Mucosa of rectum (tissue), 2 donors: ENCODE data around the gene NOL6.
"Not testable (repeated sequence)": the region's sequence is repeated elsewhere in the genome, so short reads cannot be mapped to it uniquely, and the experiment has no call there.

Experiments used
- H3K27ac ChIP-seq, 2 donors: one replicate each; pipeline ENCODE4 v1.7.0; 2013; ENCODE audit warnings: inconsistent platforms in 2 of 2, low read depth in 2 of 2, low read length in 2 of 2
- H3K27me3 ChIP-seq, 2 donors: one replicate each; pipeline ENCODE4 v1.7.0; 2013; ENCODE audit warnings: low read length in 2 of 2; ENCODE audit not compliant: control insufficient read depth in 2 of 2, insufficient read depth in 2 of 2
- H3K36me3 ChIP-seq, 2 donors: one replicate each; pipeline ENCODE4 v1.7.0; 2013; ENCODE audit warnings: low read length in 2 of 2; ENCODE audit not compliant: control insufficient read depth in 2 of 2, insufficient read depth in 2 of 2
- H3K4me1 ChIP-seq, 2 donors: one replicate each; pipeline ENCODE4 v1.7.0; 2013; ENCODE audit warnings: low read length in 2 of 2, mild to moderate bottlenecking in 1 of 2; ENCODE audit not compliant: control insufficient read depth in 2 of 2, insufficient read depth in 2 of 2
- H3K4me3 ChIP-seq, 2 donors: one replicate each; pipeline ENCODE4 v1.7.0; 2013; ENCODE audit warnings: low read length in 2 of 2
- H3K9ac ChIP-seq, 2 donors: one replicate each; pipeline ENCODE4 v1.7.0; 2013; ENCODE audit warnings: low read length in 2 of 2, low read depth in 1 of 2, mild to moderate bottlenecking in 1 of 2
- H3K9me3 ChIP-seq, 2 donors: one replicate each; pipeline ENCODE4 v1.7.0; 2013; ENCODE audit warnings: low read length in 2 of 2; ENCODE audit not compliant: control insufficient read depth in 2 of 2
- donor health status: healthy.
- donor health status: Normal muscosa, but diverticular disease.

NOL6 gene

GRCh38 chr9:33473643-33474352 lies at the start of gene NOL6:
Gene NOL6, minus strand, starts transcription at chr9:33473924. Its CDS starts 82 bp downstream, at chr9:33473842.
- Histone ChIP-seq H3K4me1 (peaks cover 12 to 16% of the 10 kb centered on the region in 2 donors), H3K36me3 (peaks cover 25 to 27% of the 10 kb centered on the region in 2 donors), H3K9me3 (no peaks in the 10 kb centered on the region), H3K27me3 (no peaks in the 10 kb centered on the region), H3K9ac (peak within 1 kb of the TSS; percentile 69 to 84), H3K27ac (peak within 1 kb of the TSS; percentile 44 to 74), H3K4me3 (peak within 1 kb of the TSS; percentile 85 to 99)

GRCh38 chr9:33521861-33522260 lies 48.1 kb upstream of the NOL6 start:
- H3K9me3 ChIP-seq, H3K36me3 ChIP-seq, H3K9ac ChIP-seq, H3K4me3 ChIP-seq, H3K4me1 ChIP-seq, H3K27ac ChIP-seq: not testable (repeated sequence)
- peaks cover 12 to 18% of the 10 kb centered on the region in 2 donors for H3K27me3 ChIP-seq

GRCh38 chr9:33517934-33518577 lies 44.3 kb upstream of the NOL6 start:
- not testable (repeated sequence) for H3K27ac ChIP-seq, H3K9ac ChIP-seq

GRCh38 chr9:33517373-33517772 lies 43.6 kb upstream of the NOL6 start:
- peaks cover 0 to 4% of the 10 kb centered on the region in 2 donors for H3K27me3 ChIP-seq
- H3K4me1 ChIP-seq = no peaks in the 10 kb centered on the region
- H3K36me3 ChIP-seq = no peaks in the 10 kb centered on the region
- no peak overlapping the region for H3K27ac ChIP-seq
- no peak overlapping the region for H3K4me3 ChIP-seq
- no peaks in the 10 kb centered on the region for H3K9me3 ChIP-seq
- H3K9ac ChIP-seq = no peak overlapping the region

More at GRCh38 chr9:33517934-33518577, 44.3 kb upstream of the NOL6 start:
- H3K9me3 ChIP-seq, H3K27me3 ChIP-seq, H3K4me1 ChIP-seq, H3K4me3 ChIP-seq, H3K36me3 ChIP-seq: not testable (repeated sequence)

- H3K9ac ChIP-seq, H3K4me1 ChIP-seq, H3K27ac ChIP-seq, H3K9me3 ChIP-seq, H3K4me3 ChIP-seq, H3K36me3 ChIP-seq, H3K27me3 ChIP-seq: not testable (repeated sequence)
Measured at GRCh38 chr9:33516397-33516796, 42.7 kb upstream of the NOL6 start.

- H3K36me3 ChIP-seq, H3K9me3 ChIP-seq, H3K27ac ChIP-seq, H3K4me1 ChIP-seq, H3K4me3 ChIP-seq, H3K27me3 ChIP-seq, H3K9ac ChIP-seq: not testable (repeated sequence)
Measured at GRCh38 chr9:33515342-33515995, 41.7 kb upstream of the NOL6 start.

GRCh38 chr9:33512535-33512934 lies 38.8 kb upstream of the NOL6 start:
- H3K9me3 ChIP-seq, H3K4me3 ChIP-seq, H3K27me3 ChIP-seq, H3K4me1 ChIP-seq, H3K36me3 ChIP-seq, H3K9ac ChIP-seq, H3K27ac ChIP-seq: not testable (repeated sequence)

GRCh38 chr9:33511184-33511517 lies 37.4 kb upstream of the NOL6 start:
- Histone ChIP-seq H3K27ac (peak overlapping the region; percentile 58 to 63), H3K9ac (peak overlapping the region; percentile 68 to 74)

GRCh38 chr9:33510262-33511183 lies 36.8 kb upstream of the NOL6 start:
- H3K9ac ChIP-seq = peak overlapping the region; percentile 68 to 74
- peaks cover 0 to 2% of the 10 kb centered on the region in 2 donors for H3K27me3 ChIP-seq
- H3K4me1 ChIP-seq = no peaks in the 10 kb centered on the region
- no peaks in the 10 kb centered on the region for H3K36me3 ChIP-seq
- no peaks in the 10 kb centered on the region for H3K9me3 ChIP-seq
- peak overlapping the region; percentile 75 to 79 for H3K4me3 ChIP-seq
- peak overlapping the region; percentile 58 to 63 for H3K27ac ChIP-seq

More at GRCh38 chr9:33511184-33511517, 37.4 kb upstream of the NOL6 start:
- H3K4me1 ChIP-seq, H3K9me3 ChIP-seq, H3K36me3 ChIP-seq, H3K27me3 ChIP-seq: not testable (repeated sequence)
- peak overlapping the region; percentile 75 to 79 for H3K4me3 ChIP-seq
